ENCODE measurements around the gene PSEN1. TPM values are rescaled to one million over a fixed set of nuclear protein-coding genes. Genes with fewer than 3 reads are reported as not detected.
A peak's percentile ranks its signal among the peaks of the same experiment; 100 is the strongest.

PSEN1 gene
- 10 to 100 TPM; 69.3 to 79.5 (median 75.9) TPM for polyA plus RNA-seq (ENCODE audit: insufficient read length in 4 of 4)

- peak; percentile 91 to 93 (median 92) for DNase-seq (ENCODE audit: low read depth in 4 of 4, low spot score in 3 of 4)
These were observed at the start of gene PSEN1 for GRCh38 chr14:73136387-73137225. Gene PSEN1, plus strand, starts transcription at chr14:73136507. Its CDS starts 11,513 bp downstream, at chr14:73148020.

- DNase-seq (ENCODE audit: low read depth in 4 of 4, low spot score in 3 of 4), result no peak
These were observed 45.3 kb upstream of the PSEN1 start for GRCh38 chr14:73091044-73091443.

- no peak for DNase-seq (ENCODE audit: low read depth in 4 of 4, low spot score in 3 of 4)
These were observed 38.9 kb upstream of the PSEN1 start for GRCh38 chr14:73097421-73097820.

- DNase-seq (ENCODE audit: low read depth in 4 of 4, low spot score in 3 of 4), result no peak
These were observed 36.0 kb upstream of the PSEN1 start for GRCh38 chr14:73100334-73100733.

GRCh38 chr14:73102806-73103497 is 33.4 kb upstream of the PSEN1 start:
- no peak for DNase-seq (ENCODE audit: low read depth in 4 of 4, low spot score in 3 of 4)

- no peak for DNase-seq (ENCODE audit: low read depth in 4 of 4, low spot score in 3 of 4)
These were observed 31.3 kb upstream of the PSEN1 start for GRCh38 chr14:73105050-73105449.

GRCh38 chr14:73105727-73106126 is 30.6 kb upstream of the PSEN1 start:
- DNase-seq (ENCODE audit: low read depth in 4 of 4, low spot score in 3 of 4), result no peak

- DNase-seq (ENCODE audit: low read depth in 4 of 4, low spot score in 3 of 4), result no peak
These were observed 20.1 kb upstream of the PSEN1 start for GRCh38 chr14:73116079-73116665.

GRCh38 chr14:73124180-73124894 is 12.0 kb upstream of the PSEN1 start:
- DNase-seq (ENCODE audit: low read depth in 4 of 4, low spot score in 3 of 4), result no peak

GRCh38 chr14:73125169-73125588 is 11.1 kb upstream of the PSEN1 start:
- no peak for DNase-seq (ENCODE audit: low read depth in 4 of 4, low spot score in 3 of 4)

GRCh38 chr14:73125746-73126145 is 10.6 kb upstream of the PSEN1 start:
- no peak for DNase-seq (ENCODE audit: low read depth in 4 of 4, low spot score in 3 of 4)

GRCh38 chr14:73133795-73134194 is 2.5 kb upstream of the PSEN1 start:
- DNase-seq (ENCODE audit: low read depth in 4 of 4, low spot score in 3 of 4), result no peak

- no peak for DNase-seq (ENCODE audit: low read depth in 4 of 4, low spot score in 3 of 4)
These were observed 271 bp upstream of the PSEN1 start for GRCh38 chr14:73136085-73136386.

- no peak for DNase-seq (ENCODE audit: low read depth in 4 of 4, low spot score in 3 of 4)
These were observed 4.6 kb downstream of the PSEN1 start for GRCh38 chr14:73140811-73141323.

GRCh38 chr14:73142216-73142615 is 5.9 kb downstream of the PSEN1 start:
- DNase-seq (ENCODE audit: low read depth in 4 of 4, low spot score in 3 of 4), result no peak

- DNase-seq (ENCODE audit: low read depth in 4 of 4, low spot score in 3 of 4), result no peak
These were observed 6.7 kb downstream of the PSEN1 start for GRCh38 chr14:73143003-73143402.

GRCh38 chr14:73143617-73144016 is 7.3 kb downstream of the PSEN1 start:
- no peak for DNase-seq (ENCODE audit: low read depth in 4 of 4, low spot score in 3 of 4)

- DNase-seq (ENCODE audit: low read depth in 4 of 4, low spot score in 3 of 4), result no peak
These were observed 9.1 kb downstream of the PSEN1 start for GRCh38 chr14:73145371-73145770.

GRCh38 chr14:73146111-73146510 is 9.8 kb downstream of the PSEN1 start:
- DNase-seq (ENCODE audit: low read depth in 4 of 4, low spot score in 3 of 4), result no peak

- DNase-seq (ENCODE audit: low read depth in 4 of 4, low spot score in 3 of 4), result no peak
These were observed 13.4 kb downstream of the PSEN1 start for GRCh38 chr14:73149753-73150152.

- DNase-seq (ENCODE audit: low read depth in 4 of 4, low spot score in 3 of 4), result no peak
These were observed 17.0 kb downstream of the PSEN1 start for GRCh38 chr14:73153272-73153671.

Data from right renal pelvis (tissue), 4 donors.